GM19025 (cell line): ENCODE results near the gene CHTF18.

Source experiments
- ATAC-seq: cut with Tn5 transposase; IDR thresholded peaks from one replicate; pipeline ENCODE4 v1.9.1; 2021; ENCODE audit warnings: mild to moderate bottlenecking, low read depth, moderate library complexity; ENCODE audit not compliant: unreplicated experiment

The CHTF18 gene

DNA sequence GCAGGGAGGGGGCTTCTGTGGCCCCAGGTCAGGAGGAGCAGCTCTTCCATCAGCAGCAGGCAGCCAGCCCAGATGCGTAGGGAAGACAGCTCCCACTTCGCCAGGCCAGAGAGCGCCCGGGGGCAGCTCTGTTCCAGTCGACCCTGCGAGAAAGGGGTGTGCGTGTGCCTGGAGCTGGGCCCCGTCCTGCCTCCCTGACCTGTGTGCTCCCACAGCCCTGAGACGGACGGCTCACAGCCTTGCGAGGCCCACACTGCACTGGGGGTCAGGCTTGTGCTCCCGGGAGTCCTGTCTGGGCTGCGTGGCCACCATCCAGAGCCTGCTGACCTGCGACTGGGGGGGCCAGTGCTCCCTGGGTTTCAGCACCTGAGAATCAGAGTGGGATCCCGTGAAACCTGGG lies 28.4 kb upstream of the CHTF18 start:
- ATAC-seq = no peak

DNA sequence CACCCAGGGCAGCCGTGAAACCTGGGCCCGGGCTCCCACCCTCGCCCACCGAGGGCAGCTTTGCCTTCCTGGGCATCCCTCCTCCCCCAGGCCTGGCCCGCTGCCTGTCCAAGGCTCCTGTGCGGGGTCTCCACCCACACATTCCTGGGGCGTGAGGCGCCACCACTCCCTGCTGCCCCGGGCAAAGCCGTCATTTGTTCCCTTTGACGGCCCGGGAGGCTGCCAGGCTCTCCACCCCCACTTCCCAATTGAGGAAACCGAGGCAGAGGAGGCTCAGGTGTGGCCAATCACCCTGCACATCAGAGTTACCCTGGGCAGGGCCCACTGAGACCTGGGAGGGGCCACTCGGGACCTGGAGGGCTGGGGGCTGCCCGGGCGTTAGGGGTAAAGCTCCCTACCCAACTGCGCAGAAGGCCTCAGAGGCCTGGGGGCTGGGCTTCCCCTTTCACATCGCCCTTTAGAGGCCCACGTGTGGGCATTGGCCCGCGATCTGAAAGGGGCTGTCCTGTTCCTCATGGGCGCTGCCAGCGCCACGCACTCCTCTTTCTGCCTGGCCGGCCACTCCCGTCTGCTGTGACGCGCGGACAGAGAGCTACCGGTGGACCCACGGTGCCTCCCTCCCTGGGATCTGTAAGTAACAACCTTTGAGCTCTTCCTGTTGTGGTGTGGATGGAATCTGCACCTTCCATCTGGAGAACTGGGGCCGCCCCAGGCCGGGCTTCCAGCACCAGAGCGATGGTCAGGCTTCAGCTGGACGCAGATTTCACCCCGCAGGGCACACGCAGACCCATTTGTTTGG lies 27.7 kb upstream of the CHTF18 start, which contains the start of gene MSLN:
Gene MSLN, plus strand, starts transcription at position 190 of the 799 bp plus-strand sequence. CDS start 1,947 bp downstream, outside the sequence.
- no peak for ATAC-seq

DNA sequence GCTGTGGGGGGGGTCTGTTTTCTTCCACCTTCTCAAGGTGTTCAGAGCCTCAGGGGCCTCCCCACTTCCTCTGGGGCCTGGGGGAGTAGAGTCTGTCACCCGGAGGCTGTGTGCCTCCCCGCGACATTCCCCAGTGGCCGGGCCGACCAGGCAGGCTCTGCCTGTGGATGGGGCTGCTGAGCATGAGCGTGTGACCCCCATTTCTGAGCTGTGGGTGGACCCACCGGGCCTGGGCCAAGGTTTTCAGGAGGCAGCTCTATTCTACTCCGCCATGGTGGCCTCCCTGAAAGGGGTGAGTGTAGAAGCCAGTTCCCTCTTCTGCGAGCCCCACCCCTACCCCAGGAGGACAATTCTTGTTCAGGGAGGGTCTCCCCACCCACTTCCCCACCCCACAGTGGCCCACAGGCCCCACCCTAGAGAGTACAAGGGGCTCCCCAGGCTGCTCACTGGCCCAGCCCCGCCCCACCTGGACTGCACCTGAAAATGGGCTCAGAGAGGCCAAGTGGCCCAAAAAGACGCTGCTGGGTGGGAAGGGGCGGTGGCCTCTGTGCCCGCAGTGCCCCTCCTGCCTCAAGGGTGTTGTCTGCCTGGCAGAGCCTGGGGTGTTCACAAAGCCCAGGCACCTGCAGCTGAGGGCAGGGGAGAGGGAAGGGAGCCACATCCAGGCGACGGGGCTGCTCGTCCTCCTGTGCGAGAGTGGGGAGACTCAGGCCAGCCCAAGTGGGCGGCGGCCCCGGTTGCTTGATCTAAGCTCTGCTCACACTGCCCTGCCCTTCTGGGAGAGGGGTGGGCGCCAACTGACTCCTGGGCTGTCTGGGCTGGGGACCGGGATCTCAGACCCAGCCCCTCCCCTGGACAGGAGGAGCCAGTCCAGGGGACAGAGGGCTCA lies 26.6 kb upstream of the CHTF18 start:
- ATAC-seq = no peak

DNA sequence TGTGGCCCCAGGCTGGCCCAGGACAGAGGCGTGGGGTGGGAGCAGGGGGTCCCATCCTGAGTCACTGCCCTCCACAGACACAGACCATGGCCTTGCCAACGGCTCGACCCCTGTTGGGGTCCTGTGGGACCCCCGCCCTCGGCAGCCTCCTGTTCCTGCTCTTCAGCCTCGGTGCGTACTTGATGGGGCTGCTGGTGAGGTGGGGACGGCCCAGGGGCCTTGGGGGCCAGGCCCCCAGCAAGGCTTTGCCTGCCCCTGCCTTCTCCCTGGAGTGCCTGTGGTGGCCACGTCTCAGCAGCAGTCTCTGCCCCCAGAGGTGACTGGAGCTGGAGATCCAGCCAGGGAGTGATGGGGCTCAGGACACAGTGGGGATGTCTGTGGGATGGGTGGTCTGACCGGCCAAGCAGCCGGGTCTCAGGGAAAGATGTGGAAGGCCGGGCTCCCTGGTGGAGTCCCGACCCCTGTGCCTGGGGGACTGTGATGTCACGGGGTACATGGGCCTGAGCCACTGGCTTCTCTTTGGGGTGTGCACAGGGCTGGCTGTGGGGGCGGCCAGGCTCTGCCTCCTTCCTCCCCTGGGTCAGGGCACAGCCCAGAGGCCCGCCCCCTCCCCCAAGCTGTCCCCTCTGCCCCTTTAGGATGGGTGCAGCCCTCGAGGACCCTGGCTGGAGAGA lies 25.7 kb upstream of the CHTF18 start:
- no peak for ATAC-seq

DNA sequence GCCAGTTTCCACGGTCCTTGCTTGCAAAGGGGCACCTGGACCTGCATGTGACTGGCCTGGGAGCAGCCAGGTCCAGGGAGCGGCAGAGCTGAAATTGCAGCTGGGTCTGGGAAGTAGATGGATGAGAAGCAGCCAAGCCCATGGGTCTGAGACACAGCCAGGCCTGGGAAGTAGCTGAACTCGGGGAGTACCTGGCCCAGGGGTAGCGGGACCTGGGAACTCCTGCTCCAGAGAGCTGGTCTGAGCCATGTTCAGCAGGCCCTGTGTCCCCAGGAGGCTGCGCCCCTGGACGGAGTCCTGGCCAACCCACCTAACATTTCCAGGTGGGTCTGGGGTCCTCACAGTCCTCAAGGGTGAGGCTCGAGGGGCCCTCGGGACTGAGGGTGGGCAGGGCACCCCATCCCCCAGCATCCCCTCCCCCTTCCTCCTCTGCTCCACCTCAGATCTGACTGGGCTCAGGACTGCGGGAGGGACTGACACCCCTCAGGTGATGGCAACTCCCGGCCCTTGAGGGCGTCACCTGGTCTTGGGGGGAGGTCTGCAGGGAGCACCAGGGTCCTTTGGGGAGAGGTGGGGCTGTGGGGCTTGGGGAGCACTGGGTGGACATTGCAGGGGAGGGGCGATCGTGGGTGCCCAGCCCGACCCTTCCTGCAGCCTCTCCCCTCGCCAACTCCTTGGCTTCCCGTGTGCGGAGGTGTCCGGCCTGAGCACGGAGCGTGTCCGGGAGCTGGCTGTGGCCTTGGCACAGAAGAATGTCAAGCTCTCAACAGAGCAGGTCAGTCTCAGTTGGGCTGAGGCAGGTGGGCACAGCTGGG lies 24.8 kb upstream of the CHTF18 start:
- no peak for ATAC-seq

DNA sequence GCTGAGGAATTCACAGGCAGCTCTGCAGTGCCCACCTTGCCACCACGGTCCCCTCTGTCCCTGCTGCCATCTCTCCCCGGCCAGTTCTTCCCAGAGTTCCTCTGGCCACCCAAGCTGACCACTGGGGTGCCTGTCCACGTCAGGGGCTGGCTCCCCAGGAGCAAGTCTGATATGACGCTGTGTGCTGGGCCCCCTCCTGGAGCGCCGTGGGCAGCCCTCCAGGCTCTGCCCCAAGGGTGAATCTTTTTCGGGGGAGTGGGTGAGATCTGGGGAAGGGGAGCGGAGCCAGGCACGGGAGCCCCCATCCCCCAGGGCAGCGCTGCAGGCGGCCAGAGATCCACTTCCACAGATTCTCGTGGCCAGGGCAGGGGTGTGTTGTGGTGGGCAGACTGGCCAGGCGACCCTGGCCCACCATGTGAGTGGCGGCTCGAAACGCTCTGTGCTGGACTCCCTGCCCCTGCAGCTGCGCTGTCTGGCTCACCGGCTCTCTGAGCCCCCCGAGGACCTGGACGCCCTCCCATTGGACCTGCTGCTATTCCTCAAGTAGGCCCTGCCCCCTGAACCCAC lies 24.2 kb upstream of the CHTF18 start:
- ATAC-seq = no peak

DNA sequence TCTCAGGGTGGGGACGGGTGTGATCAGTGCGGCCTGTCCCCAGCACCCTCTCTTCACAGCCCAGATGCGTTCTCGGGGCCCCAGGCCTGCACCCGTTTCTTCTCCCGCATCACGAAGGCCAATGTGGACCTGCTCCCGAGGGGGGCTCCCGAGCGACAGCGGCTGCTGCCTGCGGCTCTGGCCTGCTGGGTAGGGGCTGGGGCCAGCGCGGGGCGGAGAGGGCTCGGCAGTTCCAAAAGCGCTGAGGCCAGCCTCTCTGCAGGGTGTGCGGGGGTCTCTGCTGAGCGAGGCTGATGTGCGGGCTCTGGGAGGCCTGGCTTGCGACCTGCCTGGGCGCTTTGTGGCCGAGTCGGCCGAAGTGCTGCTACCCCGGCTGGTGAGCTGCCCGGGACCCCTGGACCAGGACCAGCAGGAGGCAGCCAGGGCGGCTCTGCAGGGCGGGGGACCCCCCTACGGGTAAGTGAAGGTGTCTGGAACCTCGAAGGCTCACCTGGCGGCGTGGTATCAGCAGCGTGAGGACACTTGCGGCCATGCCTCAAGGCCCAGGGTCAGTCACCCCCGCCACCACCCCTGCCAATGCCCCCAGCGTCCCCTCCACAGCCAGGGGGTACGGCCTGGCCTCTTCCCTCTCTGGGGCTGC lies 23.5 kb upstream of the CHTF18 start:
- no peak for ATAC-seq

DNA sequence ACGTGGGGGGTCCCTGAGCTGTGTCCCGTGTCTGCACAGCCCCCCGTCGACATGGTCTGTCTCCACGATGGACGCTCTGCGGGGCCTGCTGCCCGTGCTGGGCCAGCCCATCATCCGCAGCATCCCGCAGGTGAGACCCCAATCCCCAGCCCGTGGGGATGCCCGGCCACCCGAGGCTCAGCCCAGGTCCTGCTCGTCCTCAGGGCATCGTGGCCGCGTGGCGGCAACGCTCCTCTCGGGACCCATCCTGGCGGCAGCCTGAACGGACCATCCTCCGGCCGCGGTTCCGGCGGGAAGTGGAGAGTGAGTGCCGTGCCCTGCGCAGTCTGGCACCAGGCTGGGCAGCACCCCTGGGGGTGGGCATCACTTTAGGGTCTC lies 22.9 kb upstream of the CHTF18 start:
- no peak for ATAC-seq

DNA sequence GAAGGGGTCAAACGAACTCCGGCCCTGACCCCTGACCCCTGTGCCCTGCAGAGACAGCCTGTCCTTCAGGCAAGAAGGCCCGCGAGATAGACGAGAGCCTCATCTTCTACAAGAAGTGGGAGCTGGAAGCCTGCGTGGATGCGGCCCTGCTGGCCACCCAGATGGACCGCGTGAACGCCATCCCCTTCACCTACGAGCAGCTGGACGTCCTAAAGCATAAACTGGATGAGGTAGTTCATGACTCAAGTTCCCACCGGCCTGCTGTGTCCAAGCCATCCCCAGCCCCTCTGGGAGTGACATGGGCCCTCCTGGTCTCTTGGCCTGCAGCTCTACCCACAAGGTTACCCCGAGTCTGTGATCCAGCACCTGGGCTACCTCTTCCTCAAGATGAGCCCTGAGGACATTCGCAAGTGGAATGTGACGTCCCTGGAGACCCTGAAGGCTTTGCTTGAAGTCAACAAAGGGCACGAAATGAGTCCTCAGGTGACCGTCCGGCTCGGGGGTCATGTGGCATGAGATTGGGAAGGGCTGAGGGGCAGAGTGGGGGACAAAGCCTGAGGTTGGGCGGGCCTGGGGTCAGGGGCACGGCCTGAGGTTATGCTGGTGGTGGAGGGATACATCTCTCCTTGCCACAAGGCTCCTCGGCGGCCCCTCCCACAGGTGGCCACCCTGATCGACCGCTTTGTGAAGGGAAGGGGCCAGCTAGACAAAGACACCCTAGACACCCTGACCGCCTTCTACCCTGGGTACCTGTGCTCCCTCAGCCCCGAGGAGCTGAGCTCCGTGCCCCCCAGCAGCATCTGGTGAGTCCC lies 22.2 kb upstream of the CHTF18 start:
- no peak for ATAC-seq

DNA sequence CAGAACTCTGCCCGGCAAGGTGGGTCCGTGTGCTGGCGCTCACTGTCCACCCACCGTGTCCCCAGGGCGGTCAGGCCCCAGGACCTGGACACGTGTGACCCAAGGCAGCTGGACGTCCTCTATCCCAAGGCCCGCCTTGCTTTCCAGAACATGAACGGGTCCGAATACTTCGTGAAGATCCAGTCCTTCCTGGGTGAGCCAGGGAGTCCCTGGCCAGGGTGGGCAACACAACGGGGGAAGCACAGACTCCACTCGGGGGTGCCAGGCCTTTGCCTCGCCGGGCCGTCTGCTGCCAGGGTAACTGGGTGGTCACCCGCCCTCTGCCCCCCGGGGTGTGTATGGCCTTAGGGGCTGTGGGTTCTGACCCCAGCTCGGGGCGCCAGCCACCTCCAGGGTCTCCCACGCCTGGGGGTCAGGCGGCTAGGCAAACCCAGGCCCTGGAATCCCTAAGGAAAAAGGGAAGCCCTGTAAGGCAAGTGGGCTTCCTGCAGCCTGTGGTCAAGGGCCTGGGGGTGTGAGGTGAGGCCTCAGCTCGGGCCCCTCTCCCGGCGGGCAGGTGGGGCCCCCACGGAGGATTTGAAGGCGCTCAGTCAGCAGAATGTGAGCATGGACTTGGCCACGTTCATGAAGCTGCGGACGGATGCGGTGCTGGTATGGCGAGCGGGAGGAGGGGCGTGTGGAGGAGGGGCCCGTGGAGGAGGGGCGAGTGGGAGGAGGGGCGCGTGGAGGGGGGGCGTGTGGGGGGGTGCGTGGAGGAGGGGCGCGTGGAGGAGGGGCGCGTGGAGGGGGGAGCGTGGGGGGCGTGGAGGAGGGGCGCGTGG lies 21.4 kb upstream of the CHTF18 start:
- no peak for ATAC-seq

DNA sequence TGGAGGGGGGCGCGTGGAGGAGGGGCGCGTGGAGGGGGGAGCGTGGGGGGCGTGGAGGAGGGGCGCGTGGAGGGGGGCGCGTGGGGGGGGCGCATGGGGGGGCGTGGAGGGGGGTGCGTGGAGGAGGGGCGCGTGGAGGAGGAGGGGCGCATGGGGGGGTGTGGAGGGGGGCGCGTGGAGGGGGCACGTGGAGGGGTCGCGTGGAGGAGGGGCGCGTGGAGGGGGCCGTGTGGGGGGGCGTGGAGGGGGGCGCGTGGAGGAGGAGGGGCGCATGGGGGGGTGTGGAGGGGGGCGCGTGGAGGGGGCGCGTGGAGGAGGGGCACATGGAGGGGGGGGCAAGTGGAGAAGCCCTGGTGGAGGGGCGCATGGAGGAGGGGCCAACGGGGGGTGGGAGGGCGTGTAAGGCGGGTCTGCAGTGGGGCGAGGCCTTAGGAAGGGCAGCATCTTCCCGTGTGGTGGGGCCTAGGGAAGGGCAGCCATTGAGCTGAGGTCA lies 20.6 kb upstream of the CHTF18 start:
- no peak for ATAC-seq

DNA sequence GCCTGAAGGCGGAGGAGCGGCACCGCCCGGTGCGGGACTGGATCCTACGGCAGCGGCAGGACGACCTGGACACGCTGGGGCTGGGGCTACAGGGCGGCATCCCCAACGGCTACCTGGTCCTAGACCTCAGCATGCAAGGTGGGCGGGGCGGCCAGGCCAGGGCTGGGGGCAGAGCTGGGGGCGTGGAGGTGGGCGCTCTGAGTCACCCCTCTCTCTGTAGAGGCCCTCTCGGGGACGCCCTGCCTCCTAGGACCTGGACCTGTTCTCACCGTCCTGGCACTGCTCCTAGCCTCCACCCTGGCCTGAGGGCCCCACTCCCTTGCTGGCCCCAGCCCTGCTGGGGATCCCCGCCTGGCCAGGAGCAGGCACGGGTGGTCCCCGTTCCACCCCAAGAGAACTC lies 20.0 kb upstream of the CHTF18 start:
- ATAC-seq = no peak

DNA sequence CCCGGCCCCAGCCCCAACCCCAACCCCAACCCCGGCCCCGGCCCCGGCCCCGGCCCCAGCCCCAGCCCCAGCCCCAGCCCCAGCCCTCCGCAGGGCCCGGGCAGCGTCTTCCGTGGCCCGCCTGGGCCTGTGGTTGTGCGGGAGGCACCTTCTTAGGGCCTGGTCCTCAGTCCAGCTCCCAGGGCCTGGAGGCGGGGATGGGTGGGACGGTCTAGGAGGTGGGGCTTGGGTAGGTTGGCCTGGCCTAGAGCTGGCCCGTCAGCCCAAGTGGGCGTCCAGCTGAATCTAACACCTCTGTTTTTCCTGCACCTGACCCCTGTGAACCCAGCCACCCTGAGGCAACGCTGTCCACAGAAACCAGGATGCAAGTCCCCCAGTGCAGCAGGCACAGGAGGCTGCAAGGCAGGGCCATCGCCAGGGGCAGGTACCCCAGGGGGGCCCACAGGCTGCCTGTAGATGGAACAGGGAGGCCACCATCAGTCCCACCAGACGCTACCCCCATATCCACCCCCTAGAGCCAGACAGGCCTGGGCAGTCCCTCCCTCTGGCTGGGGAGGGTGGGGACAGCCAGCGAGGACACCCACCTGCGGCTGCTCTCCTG lies 19.1 kb upstream of the CHTF18 start:
- ATAC-seq = no peak

DNA sequence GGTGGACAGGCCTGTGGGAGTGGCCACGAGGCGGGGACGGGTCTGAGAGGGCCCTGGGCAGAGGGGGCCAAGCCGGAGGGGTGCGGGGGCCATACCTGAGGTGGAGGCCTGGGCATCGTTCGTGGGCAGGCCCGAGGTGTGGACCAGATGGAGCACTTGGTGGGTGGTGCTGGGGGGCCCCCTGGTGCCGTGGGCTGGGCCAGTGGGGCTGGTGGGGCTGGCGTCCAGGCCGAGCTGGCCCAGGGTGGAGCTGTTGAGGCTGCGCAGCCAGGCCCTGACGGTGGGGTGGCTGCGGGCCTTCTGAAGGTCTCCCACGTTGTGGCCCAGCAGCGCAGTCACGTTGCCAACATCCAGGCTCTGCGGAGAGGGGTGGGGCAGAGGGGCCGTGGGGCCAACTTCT lies 18.5 kb upstream of the CHTF18 start:
- ATAC-seq = no peak

DNA sequence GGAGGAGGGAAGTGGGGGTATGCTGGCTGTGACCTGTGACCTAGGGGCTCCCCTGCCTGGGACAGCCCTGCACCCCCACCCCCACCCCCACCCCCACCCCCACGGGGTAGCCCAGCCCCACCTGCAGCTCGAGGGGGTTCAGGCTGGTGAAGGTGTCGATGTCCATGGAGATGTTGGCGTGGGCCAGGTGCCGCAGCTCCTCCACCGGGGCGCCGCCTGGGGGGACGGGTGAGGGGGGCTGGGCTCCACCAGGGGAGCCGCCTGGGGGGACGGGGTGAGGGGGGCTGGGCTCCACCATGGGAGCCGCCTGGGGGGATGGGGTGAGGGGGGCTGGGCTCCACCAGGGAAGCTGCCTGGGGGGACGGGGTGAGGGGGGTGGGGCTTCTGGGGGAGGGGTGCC lies 18.0 kb upstream of the CHTF18 start:
- ATAC-seq = no peak

DNA sequence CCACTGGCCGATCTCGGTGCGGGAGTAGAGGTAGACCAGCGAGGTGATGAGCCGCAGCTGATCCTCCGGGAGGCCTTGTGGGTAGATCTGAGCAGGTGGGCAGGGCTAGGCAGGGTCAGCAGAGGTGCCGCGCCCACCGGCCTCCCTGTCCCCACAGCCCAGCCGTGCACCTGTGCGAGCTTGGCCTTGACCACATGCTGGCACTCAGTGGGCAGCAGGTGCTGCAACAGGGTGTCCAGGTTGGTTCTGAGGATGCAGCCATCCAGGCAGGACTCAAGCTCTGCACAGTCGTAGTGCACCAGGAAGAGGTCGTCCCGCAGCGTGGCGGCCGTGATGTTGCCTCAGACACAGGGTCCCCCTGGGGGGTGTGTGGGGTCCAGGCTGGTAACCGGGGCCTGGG lies 15.5 kb upstream of the CHTF18 start:
- no peak for ATAC-seq
